ENCODE measurements around the gene SCFD2.

DNA sequence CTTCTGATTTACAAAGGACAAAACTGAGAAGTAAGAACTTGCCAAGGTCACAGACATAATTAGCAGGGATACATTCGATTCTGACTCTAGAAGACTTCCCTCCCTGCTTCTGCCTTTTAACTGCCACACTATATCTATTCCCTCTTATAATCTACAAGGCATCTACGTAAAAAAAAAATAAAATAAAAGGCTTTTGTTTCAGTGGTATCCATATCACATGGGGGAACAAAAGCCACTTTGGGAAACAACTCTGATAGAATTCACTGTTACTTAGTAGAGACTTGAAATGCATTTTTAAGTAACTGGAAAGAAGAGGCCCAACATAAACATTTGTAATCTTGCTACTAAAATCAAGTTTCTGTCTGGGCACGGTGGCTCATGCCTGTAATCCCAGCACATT is 247.2 kb downstream of the SCFD2 start:
- TF ChIP-seq NBN (IDR thresholded peaks at IDR 0.05) = no peak
- no peak for TF ChIP-seq JUND (IDR thresholded peaks at IDR 0.05; ENCODE audit: low read depth, low read length)
- no peak for TF ChIP-seq TARDBP (IDR thresholded peaks at IDR 0.05; ENCODE audit: borderline replicate concordance)
- TF ChIP-seq, protein P1, sequence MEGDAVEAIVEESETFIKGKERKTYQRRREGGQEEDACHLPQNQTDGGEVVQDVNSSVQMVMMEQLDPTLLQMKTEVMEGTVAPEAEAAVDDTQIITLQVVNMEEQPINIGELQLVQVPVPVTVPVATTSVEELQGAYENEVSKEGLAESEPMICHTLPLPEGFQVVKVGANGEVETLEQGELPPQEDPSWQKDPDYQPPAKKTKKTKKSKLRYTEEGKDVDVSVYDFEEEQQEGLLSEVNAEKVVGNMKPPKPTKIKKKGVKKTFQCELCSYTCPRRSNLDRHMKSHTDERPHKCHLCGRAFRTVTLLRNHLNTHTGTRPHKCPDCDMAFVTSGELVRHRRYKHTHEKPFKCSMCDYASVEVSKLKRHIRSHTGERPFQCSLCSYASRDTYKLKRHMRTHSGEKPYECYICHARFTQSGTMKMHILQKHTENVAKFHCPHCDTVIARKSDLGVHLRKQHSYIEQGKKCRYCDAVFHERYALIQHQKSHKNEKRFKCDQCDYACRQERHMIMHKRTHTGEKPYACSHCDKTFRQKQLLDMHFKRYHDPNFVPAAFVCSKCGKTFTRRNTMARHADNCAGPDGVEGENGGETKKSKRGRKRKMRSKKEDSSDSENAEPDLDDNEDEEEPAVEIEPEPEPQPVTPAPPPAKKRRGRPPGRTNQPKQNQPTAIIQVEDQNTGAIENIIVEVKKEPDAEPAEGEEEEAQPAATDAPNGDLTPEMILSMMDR (IDR thresholded peaks at IDR 0.05 in 2 of 3, conservative IDR thresholded peaks at IDR 0.05 in 1 of 3; ENCODE audit: control insufficient read depth in 2 of 3, extremely low read depth in 1 of 3, insufficient read depth in 1 of 3, low read depth in 3 of 3, low read length in 3 of 3) = no peak
- TF ChIP-seq TAF1 (IDR thresholded peaks at IDR 0.05; ENCODE audit: borderline replicate concordance, low read depth, low read length) = no peak
- TF ChIP-seq, protein P2, sequence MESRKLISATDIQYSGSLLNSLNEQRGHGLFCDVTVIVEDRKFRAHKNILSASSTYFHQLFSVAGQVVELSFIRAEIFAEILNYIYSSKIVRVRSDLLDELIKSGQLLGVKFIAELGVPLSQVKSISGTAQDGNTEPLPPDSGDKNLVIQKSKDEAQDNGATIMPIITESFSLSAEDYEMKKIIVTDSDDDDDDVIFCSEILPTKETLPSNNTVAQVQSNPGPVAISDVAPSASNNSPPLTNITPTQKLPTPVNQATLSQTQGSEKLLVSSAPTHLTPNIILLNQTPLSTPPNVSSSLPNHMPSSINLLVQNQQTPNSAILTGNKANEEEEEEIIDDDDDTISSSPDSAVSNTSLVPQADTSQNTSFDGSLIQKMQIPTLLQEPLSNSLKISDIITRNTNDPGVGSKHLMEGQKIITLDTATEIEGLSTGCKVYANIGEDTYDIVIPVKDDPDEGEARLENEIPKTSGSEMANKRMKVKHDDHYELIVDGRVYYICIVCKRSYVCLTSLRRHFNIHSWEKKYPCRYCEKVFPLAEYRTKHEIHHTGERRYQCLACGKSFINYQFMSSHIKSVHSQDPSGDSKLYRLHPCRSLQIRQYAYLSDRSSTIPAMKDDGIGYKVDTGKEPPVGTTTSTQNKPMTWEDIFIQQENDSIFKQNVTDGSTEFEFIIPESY (IDR thresholded peaks at IDR 0.05) = no peak
- TF ChIP-seq EZH2 (IDR thresholded peaks at IDR 0.05; ENCODE audit: borderline replicate concordance, control insufficient read depth, low read depth, low read length) = no peak
- no peak for TF ChIP-seq SP1 (IDR thresholded peaks at IDR 0.05; ENCODE audit: low read depth, low read length)
- no peak for TF ChIP-seq SUZ12 (IDR thresholded peaks at IDR 0.05; ENCODE audit: unreplicated experiment)
